Activated T-helper 1 cell treated with anti-CD3 and anti-CD28 coated beads, Interleukin-12 subunit alpha, Interleukin-12 subunit beta, Interleukin-2, Interleukin-4 antibody, amounts not matched to agents 30 ng/mL and 10 ng/mL and 1 ng/mL, durations not matched to agents 14 hours and 24 hours and 36 hours (primary cell): ENCODE data around the gene CACNG3. TPM values are rescaled to one million over a fixed set of nuclear protein-coding genes. Genes with fewer than 3 reads are reported as not detected.

Experiments used
- DNase-seq: peaks from one replicate; pipeline ENCODE4 v3.0.0; 2021; ENCODE audit warnings: low spot score
- H3K27ac Mint-ChIP-seq: one replicate; pipeline ENCODE4 v1.8.0; 2021; ENCODE audit warnings: mild to moderate bottlenecking, mixed read lengths
- H3K27me3 Mint-ChIP-seq: one replicate; pipeline ENCODE4 v1.8.0; 2022; ENCODE audit warnings: mild to moderate bottlenecking, moderate library complexity, mixed read lengths; ENCODE audit not compliant: insufficient read depth
- H3K36me3 Mint-ChIP-seq: one replicate; pipeline ENCODE4 v1.8.0; 2021; ENCODE audit warnings: low read depth, mixed read lengths
- H3K4me1 Mint-ChIP-seq: one replicate; pipeline ENCODE4 v1.8.0; 2021; ENCODE audit warnings: low read depth, mixed read lengths
- H3K4me3 Mint-ChIP-seq: one replicate; pipeline ENCODE4 v1.8.0; 2021; ENCODE audit warnings: mild to moderate bottlenecking, moderate library complexity, mixed read lengths
- H3K9me3 Mint-ChIP-seq: one replicate; pipeline ENCODE4 v1.8.0; 2021; ENCODE audit warnings: mixed read lengths
- intact Hi-C: fragments of 100-400 bp; cut with micrococcal nuclease; formaldehyde crosslinking; loops from one replicate; pipeline ENCODE4 v1.15.1; 2024
- total RNA-seq: library from RNA; stranded (reverse); gene quantifications from 2 replicates; pipeline ENCODE4 v1.2.3, GENCODE V29; 2022

CACNG3 gene
- total RNA-seq, 1 donor from 2014 or later, result not detected

DNA sequence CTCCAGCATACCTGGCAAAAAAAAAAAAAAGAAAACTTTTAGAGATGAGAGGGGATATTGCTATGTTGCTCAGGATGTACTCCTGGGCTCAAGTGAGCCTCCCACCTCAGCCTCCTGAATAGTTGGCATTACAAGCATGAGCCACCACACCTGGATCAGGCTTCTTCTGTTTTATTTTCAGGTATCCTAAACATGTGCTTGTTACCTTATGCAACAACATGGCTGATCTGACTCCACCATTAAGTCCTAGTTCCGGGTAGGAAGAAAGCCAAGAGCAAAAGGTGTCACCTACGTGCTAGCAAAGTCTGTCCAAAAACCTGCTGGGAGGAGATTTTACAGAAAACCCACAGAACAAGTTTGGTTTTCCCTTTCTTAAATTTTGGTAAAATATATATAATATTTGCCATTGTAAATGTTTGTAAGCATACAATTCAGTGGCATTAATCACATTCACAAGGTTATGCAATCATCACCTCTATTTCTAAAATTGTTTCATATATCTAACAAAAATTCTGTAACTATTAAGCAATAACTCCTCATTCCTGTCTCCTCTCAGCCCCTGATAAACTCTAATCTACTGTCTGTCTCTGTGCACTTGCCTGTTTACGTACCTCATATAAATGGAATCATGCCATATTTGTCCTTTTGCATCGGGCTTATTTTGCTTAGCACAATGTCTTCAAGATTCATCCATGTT, 9.1 kb upstream of the CACNG3 start:
- H3K4me3 Mint-ChIP-seq, result no peak overlapping the region
- no peaks in the 10 kb centered on the region for H3K9me3 Mint-ChIP-seq
- intact Hi-C loops, result no loop called here
- no peaks in the 10 kb centered on the region for H3K4me1 Mint-ChIP-seq
- no peaks in the 10 kb centered on the region for H3K36me3 Mint-ChIP-seq
- peaks cover 9% of the 10 kb centered on the region for H3K27me3 Mint-ChIP-seq
- no peak for DNase-seq
- H3K27ac Mint-ChIP-seq, result no peak overlapping the region

DNA sequence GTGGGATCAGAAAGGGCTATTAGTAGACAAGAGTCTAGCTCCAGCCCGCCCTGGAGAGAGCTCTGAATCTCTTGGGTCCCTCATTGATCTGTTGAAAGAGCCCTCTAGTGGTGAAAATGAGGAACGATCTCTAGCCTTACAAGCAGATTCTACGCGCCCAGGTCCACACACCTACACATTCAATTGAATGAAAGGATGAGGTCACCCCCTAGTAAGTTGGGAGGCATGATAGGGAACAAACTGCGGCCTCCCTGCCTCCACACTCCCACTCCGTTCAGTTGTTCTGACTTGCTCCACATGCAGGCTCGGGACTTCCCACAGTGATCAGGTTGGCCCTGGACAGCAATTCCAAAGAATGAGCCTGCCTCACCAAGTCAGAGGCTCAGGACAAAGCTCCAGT, 2.9 kb upstream of the CACNG3 start:
- peak; percentile 6 for DNase-seq
- no peak overlapping the region for H3K4me3 Mint-ChIP-seq
- H3K4me1 Mint-ChIP-seq, result no peaks in the 10 kb centered on the region
- H3K27me3 Mint-ChIP-seq, result peaks cover 28% of the 10 kb centered on the region
- H3K36me3 Mint-ChIP-seq, result no peaks in the 10 kb centered on the region
- H3K9me3 Mint-ChIP-seq, result no peaks in the 10 kb centered on the region
- intact Hi-C loops, result loop anchor here (1.0 to 10.0 kb wide), 5 partner anchors 182 to 518 kb away; no protein-coding TSS in a partner anchor
- H3K27ac Mint-ChIP-seq, result no peak overlapping the region

DNA sequence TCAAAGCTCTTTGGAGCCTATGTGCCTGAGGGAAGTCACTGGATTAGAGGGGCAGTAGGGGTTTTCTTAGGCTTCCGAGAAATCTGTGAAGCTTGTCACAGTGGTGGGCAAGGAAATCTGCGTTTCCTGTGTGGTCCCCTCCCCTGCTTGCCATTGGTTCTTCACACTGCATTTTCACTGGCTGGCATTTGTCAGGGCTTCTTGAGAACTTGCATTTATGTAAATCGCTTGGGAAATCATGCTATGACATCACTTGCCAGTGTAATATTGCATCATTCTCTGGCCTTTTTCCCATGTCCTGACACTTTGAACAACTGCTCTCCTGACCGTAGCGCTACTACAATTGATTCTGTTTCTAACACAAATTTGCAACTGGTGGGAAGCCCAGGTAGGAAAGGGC, 1.8 kb downstream of the CACNG3 start:
- intact Hi-C loops, result loop anchor here (5.0 to 10.0 kb wide), 3 partner anchors 296 to 756 kb away; no protein-coding TSS in a partner anchor

DNA sequence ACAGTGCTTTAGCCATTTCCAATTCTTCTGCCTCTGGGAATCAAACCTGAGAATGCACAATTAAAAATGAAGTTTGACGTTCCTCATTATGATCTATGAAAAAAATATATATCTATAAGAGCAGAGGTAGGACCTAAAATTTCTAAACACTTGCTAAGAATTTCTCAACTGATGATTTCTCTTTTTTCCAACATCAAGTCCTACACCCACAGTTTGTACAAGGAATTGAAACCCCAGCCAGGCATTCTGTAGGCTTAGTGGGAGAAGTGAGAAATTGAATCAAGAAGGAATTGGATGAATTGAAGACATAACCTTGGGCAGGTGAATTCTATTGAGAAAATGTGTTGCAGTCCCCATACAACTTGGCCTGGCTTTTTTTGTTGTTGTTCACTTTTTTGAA, 2.7 kb downstream of the CACNG3 start:
- Mint-ChIP-seq H3K27me3 (peaks cover 24% of the 10 kb centered on the region), H3K4me3 (no peak overlapping the region)

More for the DNA sequence above, 1.8 kb downstream of the CACNG3 start:
- Mint-ChIP-seq H3K4me1 (no peaks in the 10 kb centered on the region), H3K27me3 (peaks cover 28% of the 10 kb centered on the region), H3K27ac (no peak overlapping the region), H3K36me3 (no peaks in the 10 kb centered on the region), H3K4me3 (no peak overlapping the region), H3K9me3 (no peaks in the 10 kb centered on the region)
- DNase-seq, result no peak

DNA sequence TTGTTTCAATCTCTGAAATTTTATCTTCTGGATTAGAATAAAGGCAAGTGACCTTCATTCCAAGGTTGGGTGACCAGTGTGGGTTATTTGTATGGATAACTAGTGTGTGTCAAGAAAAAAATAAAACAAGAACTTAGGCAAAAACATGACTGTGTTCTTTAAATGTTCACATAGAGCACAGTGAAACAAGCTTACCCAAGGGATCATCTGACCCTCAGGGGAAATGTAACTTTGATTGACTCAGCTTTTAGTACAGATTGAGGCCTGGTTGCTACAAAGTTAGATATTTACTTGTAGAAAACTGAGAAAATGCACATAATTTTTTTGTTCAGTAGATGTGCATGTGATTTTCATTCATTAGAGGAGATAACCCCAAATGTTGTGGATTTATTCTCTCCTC, 6.7 kb downstream of the CACNG3 start:
- Mint-ChIP-seq H3K36me3 (no peaks in the 10 kb centered on the region), H3K27me3 (peaks cover 11% of the 10 kb centered on the region), H3K27ac (no peak overlapping the region), H3K9me3 (no peaks in the 10 kb centered on the region), H3K4me3 (no peak overlapping the region), H3K4me1 (no peaks in the 10 kb centered on the region)
- intact Hi-C loops, result no loop called here
- DNase-seq, result no peak

More for the DNA sequence above, 2.7 kb downstream of the CACNG3 start:
- no peaks in the 10 kb centered on the region for H3K36me3 Mint-ChIP-seq
- H3K27ac Mint-ChIP-seq, result no peak overlapping the region
- no peaks in the 10 kb centered on the region for H3K9me3 Mint-ChIP-seq
- no peak for DNase-seq
- intact Hi-C loops, result loop anchor here (5.0 to 10.0 kb wide), 3 partner anchors 296 to 756 kb away; no protein-coding TSS in a partner anchor
- no peaks in the 10 kb centered on the region for H3K4me1 Mint-ChIP-seq

DNA sequence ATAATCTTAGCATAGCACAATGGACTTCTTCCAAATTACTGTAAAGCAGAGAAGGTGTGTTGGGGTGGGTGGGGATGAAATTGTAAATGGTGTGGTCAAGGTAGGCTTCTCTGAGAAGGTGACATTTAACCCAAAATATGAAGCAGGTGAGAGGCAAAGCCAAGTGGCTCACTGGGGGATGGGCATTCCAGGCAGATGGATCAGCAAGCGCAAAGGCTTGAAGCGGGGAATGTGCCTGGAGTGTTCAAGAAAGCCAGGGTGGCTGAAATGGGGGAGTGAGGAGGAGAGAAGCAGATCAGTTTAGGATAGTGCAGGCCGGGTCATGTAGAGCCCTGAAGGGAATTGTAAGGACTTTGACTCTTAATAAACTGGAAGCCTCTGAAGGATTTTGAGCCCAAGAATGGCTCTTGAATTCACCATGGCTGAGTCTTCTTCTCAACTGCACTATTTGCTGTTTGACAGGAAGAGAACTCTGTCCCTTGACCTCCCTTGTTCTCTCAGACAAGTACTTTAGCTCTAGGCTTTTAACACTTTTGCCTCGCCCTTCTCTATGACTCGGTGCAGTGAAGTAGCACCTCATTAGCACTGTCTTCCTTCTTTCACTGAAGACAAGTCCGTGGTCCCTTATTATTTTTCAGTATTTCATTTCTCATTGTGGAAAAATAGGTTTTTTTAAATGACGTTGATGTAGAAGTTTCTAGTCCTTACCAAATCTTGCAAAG, 14.7 kb downstream of the CACNG3 start:
- no peak for DNase-seq
- Mint-ChIP-seq H3K36me3 (no peaks in the 10 kb centered on the region), H3K27me3 (peaks cover 21% of the 10 kb centered on the region), H3K27ac (no peak overlapping the region), H3K4me1 (no peaks in the 10 kb centered on the region), H3K4me3 (no peak overlapping the region), H3K9me3 (no peaks in the 10 kb centered on the region)
- intact Hi-C loops, result no loop called here

DNA sequence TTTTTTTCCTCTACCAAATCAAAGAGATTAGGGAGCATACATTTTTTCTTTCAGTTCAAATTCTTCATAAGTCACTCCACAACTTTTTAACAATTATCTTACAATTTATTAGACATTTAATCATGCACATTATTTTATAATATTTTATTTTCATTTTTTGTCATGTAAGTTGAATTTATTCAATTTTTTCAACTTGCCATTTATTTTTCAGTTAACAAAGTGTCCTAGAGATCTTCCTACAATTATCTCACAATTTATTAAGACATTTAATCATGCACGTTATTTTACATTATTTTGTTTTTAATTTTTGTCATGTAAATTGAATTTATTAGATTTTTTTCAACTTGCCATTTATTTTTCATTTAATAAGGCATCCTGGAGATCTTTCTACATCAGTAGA, 16.2 kb downstream of the CACNG3 start:
- DNase-seq, result no peak
- Mint-ChIP-seq H3K27ac (no peak overlapping the region), H3K4me1 (no peaks in the 10 kb centered on the region)

DNA sequence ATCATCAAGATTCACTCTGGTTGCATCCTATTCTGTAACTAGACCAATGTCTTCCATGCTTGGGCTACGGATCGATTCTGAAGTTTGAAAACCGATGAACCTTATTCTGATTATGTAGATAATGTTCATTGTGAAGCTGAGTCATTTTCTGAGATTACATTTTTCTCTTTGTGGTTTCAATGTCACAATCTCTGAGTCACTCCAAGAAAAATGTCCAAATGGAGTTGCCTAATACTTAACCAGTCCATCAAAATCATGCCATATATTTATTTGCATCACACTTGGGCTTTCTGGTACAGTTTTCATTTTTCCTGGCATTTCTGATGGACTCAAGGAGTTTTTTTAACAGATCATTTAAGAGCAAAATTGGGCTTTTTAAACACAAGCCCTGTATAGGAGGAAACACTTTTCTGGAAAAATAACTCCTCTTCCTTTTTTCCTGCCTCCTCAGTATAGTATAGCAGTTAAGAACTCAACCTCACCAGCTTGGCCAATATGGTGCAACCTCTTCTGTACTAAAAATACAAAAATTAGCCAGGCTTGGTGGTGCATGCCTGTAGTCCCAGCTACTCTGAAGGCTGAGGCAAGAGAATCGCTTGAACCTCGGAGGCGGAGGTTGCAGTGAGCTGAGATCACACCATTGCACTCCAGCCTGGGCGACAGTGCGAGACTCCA, 17.5 kb downstream of the CACNG3 start:
- H3K36me3 Mint-ChIP-seq, result no peaks in the 10 kb centered on the region
- no peak overlapping the region for H3K27ac Mint-ChIP-seq
- no peaks in the 10 kb centered on the region for H3K9me3 Mint-ChIP-seq
- H3K4me3 Mint-ChIP-seq, result no peak overlapping the region
- intact Hi-C loops, result no loop called here
- peaks cover 25% of the 10 kb centered on the region for H3K27me3 Mint-ChIP-seq
- H3K4me1 Mint-ChIP-seq, result no peaks in the 10 kb centered on the region
- DNase-seq, result no peak

More for the DNA sequence above, 16.2 kb downstream of the CACNG3 start:
- no peak overlapping the region for H3K4me3 Mint-ChIP-seq
- peaks cover 24% of the 10 kb centered on the region for H3K27me3 Mint-ChIP-seq
- no peaks in the 10 kb centered on the region for H3K36me3 Mint-ChIP-seq
- intact Hi-C loops, result no loop called here
- no peaks in the 10 kb centered on the region for H3K9me3 Mint-ChIP-seq

DNA sequence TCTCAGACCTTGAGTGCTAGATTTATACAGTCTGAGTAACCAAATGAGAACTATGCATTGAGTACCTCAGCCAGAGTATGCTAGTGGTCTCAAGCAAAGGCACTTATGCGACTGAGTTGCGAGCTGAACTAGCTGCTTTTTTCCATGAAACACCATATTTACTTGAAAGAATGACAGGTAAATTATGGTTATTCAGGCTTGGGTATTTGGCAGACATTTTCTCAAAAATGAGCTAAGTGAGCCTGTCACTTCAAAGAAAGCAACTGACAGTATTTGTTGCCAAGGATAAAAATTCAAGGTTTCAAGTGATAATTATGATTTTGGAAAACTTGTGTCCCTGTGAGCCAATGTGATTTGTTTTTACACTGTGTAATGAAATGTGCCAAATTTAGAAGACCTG, 19.3 kb downstream of the CACNG3 start:
- no peak overlapping the region for H3K4me3 Mint-ChIP-seq
- no peaks in the 10 kb centered on the region for H3K9me3 Mint-ChIP-seq
- H3K27ac Mint-ChIP-seq, result no peak overlapping the region
- H3K27me3 Mint-ChIP-seq, result peaks cover 24% of the 10 kb centered on the region
- no peaks in the 10 kb centered on the region for H3K36me3 Mint-ChIP-seq
- no peaks in the 10 kb centered on the region for H3K4me1 Mint-ChIP-seq
- intact Hi-C loops, result no loop called here
- DNase-seq, result no peak

DNA sequence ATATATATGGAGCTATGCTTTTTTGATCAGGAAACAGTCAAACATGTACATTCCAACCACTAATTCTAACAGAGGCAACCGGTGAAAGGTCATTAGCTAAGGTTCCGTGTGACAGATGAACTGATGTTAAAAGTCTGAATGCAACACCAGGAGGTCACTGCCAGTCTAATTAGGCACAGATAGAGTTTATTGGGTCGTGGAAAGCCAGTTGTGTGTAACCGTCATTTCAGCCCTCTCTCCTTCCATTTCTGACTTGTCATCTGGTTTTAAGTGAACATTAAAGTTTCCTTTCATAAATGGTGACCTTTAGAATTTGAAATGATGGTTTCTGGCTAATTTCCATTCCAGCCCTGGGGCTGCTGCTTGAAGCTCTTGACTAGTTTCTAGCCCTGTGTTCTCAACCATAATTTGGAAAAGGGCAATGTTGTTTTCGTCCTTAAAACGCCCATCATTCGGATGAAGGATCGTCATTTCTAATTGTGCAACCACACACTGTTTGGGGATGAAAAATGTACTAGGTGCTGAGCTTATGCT, 23.9 kb downstream of the CACNG3 start:
- intact Hi-C loops, result no loop called here
- H3K4me1 Mint-ChIP-seq, result no peaks in the 10 kb centered on the region
- no peak overlapping the region for H3K4me3 Mint-ChIP-seq
- no peaks in the 10 kb centered on the region for H3K36me3 Mint-ChIP-seq
- H3K27me3 Mint-ChIP-seq, result peaks cover 4% of the 10 kb centered on the region
- H3K9me3 Mint-ChIP-seq, result no peaks in the 10 kb centered on the region
- H3K27ac Mint-ChIP-seq, result no peak overlapping the region
- DNase-seq, result no peak

DNA sequence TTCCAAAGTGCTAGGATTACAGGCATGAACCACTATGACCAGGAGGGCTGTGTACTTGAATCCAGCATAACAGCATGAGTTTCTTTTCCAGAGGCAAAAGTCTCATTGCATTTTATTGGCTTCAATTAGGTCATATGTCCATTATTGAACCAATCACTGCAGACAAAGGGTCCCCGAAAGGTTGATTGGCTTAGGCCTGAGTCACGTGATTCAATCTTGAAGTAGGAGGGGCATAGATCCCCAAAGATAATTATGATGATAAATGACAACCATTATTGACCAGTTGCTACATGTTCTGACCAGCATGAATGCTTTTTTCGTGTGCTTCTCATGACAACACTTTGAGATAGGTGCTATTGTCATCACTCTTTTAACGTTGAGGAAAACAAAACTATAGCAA, 25.3 kb downstream of the CACNG3 start:
- Mint-ChIP-seq H3K9me3 (no peaks in the 10 kb centered on the region), H3K27me3 (peaks cover 4% of the 10 kb centered on the region), H3K27ac (no peak overlapping the region), H3K36me3 (no peaks in the 10 kb centered on the region), H3K4me1 (no peaks in the 10 kb centered on the region), H3K4me3 (no peak overlapping the region)
- no peak for DNase-seq
- intact Hi-C loops, result no loop called here

DNA sequence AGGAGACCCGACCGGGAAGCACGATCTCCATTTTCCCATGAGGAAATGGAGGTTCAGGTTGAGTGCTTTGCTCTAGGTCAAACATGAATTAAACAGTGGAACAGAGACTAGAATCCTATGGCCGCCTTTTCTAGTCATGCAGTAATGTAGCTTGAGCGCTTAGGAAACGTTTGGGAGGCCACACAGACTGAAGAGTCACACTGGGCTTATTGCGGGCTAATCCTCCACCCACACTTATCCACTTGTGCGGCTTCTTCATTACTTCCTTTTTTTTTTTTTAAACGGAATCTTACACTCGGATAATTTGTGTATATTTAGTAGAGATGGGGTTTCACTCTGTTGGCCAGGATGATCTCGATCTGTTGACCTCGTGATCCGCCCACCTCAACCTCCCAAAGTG, 26.0 kb downstream of the CACNG3 start:
- Mint-ChIP-seq H3K27me3 (peaks cover 2% of the 10 kb centered on the region), H3K4me3 (no peak overlapping the region), H3K36me3 (no peaks in the 10 kb centered on the region), H3K27ac (no peak overlapping the region), H3K9me3 (no peaks in the 10 kb centered on the region), H3K4me1 (no peaks in the 10 kb centered on the region)
- intact Hi-C loops, result no loop called here
- no peak for DNase-seq
